Lung (tissue), 12 donors: Measurements from ENCODE around the gene ITPKB. TPM values are rescaled to one million over a fixed set of nuclear protein-coding genes. Genes with fewer than 3 reads are reported as not detected.
"Not testable (repeated sequence)": the region's sequence is repeated elsewhere in the genome, so short reads cannot be mapped to it uniquely, and the experiment has no call there.

Experiments used
- ATAC-seq: fragments of 200-7000 bp; cut with Tn5 transposase; one replicate; pipeline ENCODE4 v1.9.1; 2020; ENCODE audit warnings: moderate number of reproducible peaks; ENCODE audit not compliant: insufficient read depth, low FRiP score
- DNase-seq, 3 donors: peaks; one replicate each; pipeline ENCODE4 v3.0.0-alpha.2; 2013 to 2017
- H3K27ac ChIP-seq, 2 donors: one replicate each; pipeline ENCODE4 v1.5.1; 2013; ENCODE audit warnings: mild to moderate bottlenecking in 2 of 2, moderate library complexity in 2 of 2, control low read depth in 1 of 2, inconsistent platforms in 1 of 2, low read depth in 1 of 2, low read length in 1 of 2
- H3K27me3 ChIP-seq, 3 donors: one replicate each; pipeline ENCODE4 v1.5.1; 2013; ENCODE audit warnings: low read length in 2 of 3; ENCODE audit not compliant: control insufficient read depth in 3 of 3, insufficient read depth in 3 of 3
- H3K36me3 ChIP-seq, 4 donors: one replicate each; pipeline ENCODE4 v1.5.1; 2013; ENCODE audit warnings: low read length in 4 of 4, mild to moderate bottlenecking in 1 of 4, moderate library complexity in 1 of 4; ENCODE audit not compliant: control insufficient read depth in 4 of 4, insufficient read depth in 4 of 4
- H3K4me1 ChIP-seq, 5 donors: one replicate each; pipeline ENCODE4 v1.5.1; 2013; ENCODE audit warnings: low read length in 5 of 5, mild to moderate bottlenecking in 2 of 5, moderate library complexity in 1 of 5; ENCODE audit not compliant: control insufficient read depth in 5 of 5, insufficient read depth in 5 of 5
- H3K4me3 ChIP-seq: one replicate; pipeline ENCODE4 v1.5.1; 2013; ENCODE audit warnings: mild to moderate bottlenecking, control low read depth, moderate library complexity
- H3K9ac ChIP-seq, 2 donors: one replicate each; pipeline ENCODE4 v1.5.1; 2013; ENCODE audit warnings: low read length in 2 of 2, control low read depth in 1 of 2; ENCODE audit not compliant: insufficient read depth in 1 of 2
- H3K9me3 ChIP-seq, 4 donors: one replicate each; pipeline ENCODE4 v1.5.1; 2013; ENCODE audit warnings: low read length in 3 of 4, mild to moderate bottlenecking in 1 of 4, moderate library complexity in 1 of 4; ENCODE audit not compliant: control insufficient read depth in 4 of 4, insufficient read depth in 3 of 4
- CTCF ChIP-seq: IDR thresholded peaks from 2 replicates; pipeline ENCODE4 v1.5.1; 2012; ENCODE audit warnings: mild to moderate bottlenecking; ENCODE audit errors: control extremely low read depth, extremely low read depth
- whole genome bisulfite sequencing, 2 donors: extraction: QIAGEN DNeasy Blood & Tissue Kit; methylation state at CpG; one replicate each; pipeline ENCODE4 v1.1.7; 2013; 5-methylcytosine and 5-hydroxymethylcytosine counted together
- polyA plus RNA-seq, 2 donors: library from polyadenylated mRNA; stranded (reverse); fragments of 200-250 nt; gene quantifications; one replicate each; pipeline ENCODE4 v1.2.1, GENCODE V29; 2013
- total RNA-seq, 2 donors: library from RNA; depleted of rRNA in 1 of 2; stranded (reverse); fragments of >200 nt in 1 of 2; gene quantifications; one replicate each; pipeline ENCODE4 v1.2.1, GENCODE V29; 2014 to 2021
- donor health status: control.
- donor health status: control.
- donor health status: Bipolar disorder and iron deficiency.
- donor health status: healthy.
- donor health status: DM: yes; HTN: yes; CAD: no.

The ITPKB gene
- total and polyA plus RNA-seq, 4 donors = 9.9 to 46.6 (median 28.1) TPM

GRCh38 chr1:226624526-226624925 is 114.6 kb downstream of the ITPKB start:
- ATAC-seq = no peak
- 92 to 93% methylated on average over 5 of the region's 5 CpGs for WGBS, 2 donors
- no peak for DNase-seq

GRCh38 chr1:226622012-226622411 is 117.1 kb downstream of the ITPKB start:
- TF ChIP-seq CTCF = no peak
- no peak for ATAC-seq
- Histone ChIP-seq H3K4me3 (no peak overlapping the region), H3K36me3 (no peaks in the 10 kb centered on the region), H3K9me3 (peaks cover 0 to 3% (median 1%) of the 10 kb centered on the region in 4 donors), H3K27me3 (no peaks in the 10 kb centered on the region), H3K27ac (no peak overlapping the region), H3K9ac (no peak overlapping the region), H3K4me1 (no peaks in the 10 kb centered on the region)
- DNase-seq = no peak

More at GRCh38 chr1:226624526-226624925, 114.6 kb downstream of the ITPKB start:
- Histone ChIP-seq H3K27ac (no peak overlapping the region), H3K9me3 (peaks cover 0 to 3% (median 1%) of the 10 kb centered on the region in 4 donors), H3K4me3 (no peak overlapping the region), H3K36me3 (no peaks in the 10 kb centered on the region), H3K9ac (no peak overlapping the region), H3K27me3 (no peaks in the 10 kb centered on the region), H3K4me1 (no peaks in the 10 kb centered on the region)
- TF ChIP-seq CTCF = no peak

- Histone ChIP-seq H3K4me3 (no peak overlapping the region), H3K27me3 (no peaks in the 10 kb centered on the region), H3K27ac (no peak overlapping the region), H3K36me3 (no peaks in the 10 kb centered on the region), H3K4me1 (no peaks in the 10 kb centered on the region), H3K9ac (no peak overlapping the region), H3K9me3 (peaks cover 0 to 3% (median 1%) of the 10 kb centered on the region in 4 donors)
- 95 to 98% methylated on average over 7 of the region's 7 CpGs for WGBS, 2 donors
- DNase-seq (no peak), ATAC-seq (no peak)
- no peak for TF ChIP-seq CTCF
These were observed 120.1 kb downstream of the ITPKB start for GRCh38 chr1:226619031-226619430.

- TF ChIP-seq CTCF = no peak
- no peak overlapping the region for H3K27ac ChIP-seq
- DNase-seq = no peak
- WGBS, 2 donors = 68 to 90% methylated on average over 5 of the region's 5 CpGs
- H3K9ac ChIP-seq = no peak overlapping the region
- ATAC-seq = no peak
- no peak overlapping the region for H3K4me3 ChIP-seq
- no peaks in the 10 kb centered on the region for H3K36me3 ChIP-seq
- H3K4me1 ChIP-seq = no peaks in the 10 kb centered on the region
- H3K9me3 ChIP-seq = peaks cover 0 to 3% (median 1%) of the 10 kb centered on the region in 4 donors
- H3K27me3 ChIP-seq = no peaks in the 10 kb centered on the region
These were observed 120.7 kb downstream of the ITPKB start for GRCh38 chr1:226618380-226618779.

- not testable (repeated sequence) for H3K27ac ChIP-seq, H3K9me3 ChIP-seq, H3K4me3 ChIP-seq, DNase-seq, H3K36me3 ChIP-seq, H3K9ac ChIP-seq, H3K27me3 ChIP-seq, H3K4me1 ChIP-seq, ATAC-seq
- WGBS, 2 donors = 90 to 94% methylated on average over 1 of the region's 1 CpG
These were observed 121.4 kb downstream of the ITPKB start for GRCh38 chr1:226617719-226618118.
